ENCODE results near the gene HDGFL2.

Gene HDGFL2

DNA sequence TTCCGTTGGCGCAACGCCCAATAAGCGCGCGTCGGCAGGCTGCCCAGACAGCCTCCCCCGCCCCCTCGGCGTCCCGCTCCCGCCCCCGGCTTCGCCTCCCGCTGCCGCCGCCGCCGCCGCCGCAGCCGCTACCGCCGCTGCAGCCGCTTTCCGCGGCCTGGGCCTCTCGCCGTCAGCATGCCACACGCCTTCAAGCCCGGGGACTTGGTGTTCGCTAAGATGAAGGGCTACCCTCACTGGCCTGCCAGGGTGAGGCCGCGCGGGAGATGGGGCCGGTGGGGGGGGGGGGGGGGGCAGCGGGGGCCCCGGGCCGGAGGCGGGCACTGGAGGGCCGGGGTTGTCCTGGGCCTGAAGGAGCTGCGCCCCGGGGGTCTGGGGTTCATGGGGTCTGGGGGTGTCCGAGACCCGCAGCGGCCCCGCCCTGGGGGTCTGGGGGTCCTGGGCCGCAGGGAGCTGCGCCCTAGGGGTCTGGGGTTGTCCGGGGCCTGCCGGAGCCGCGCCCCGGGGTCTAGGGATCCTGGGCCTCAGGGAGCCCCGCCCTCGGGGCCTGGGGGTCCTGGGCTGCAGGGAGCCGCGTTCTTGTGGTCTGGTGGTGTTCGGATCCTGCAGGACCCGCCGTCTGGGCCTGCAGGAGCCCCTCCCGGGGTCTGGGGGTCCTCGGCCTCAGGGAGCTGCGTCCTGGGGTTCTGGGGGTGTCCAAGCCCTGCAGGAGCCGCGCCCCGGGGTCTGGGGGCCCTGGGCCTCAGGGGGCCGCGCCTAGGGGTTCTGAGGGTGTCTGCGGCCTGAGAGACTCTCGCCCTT is at the start of gene HDGFL2:
Gene HDGFL2 (plus strand): TSS at position 124 of the 801 bp plus-strand sequence. CDS start 54 bp downstream, at position 178.
- no peak for DNase-seq

DNA sequence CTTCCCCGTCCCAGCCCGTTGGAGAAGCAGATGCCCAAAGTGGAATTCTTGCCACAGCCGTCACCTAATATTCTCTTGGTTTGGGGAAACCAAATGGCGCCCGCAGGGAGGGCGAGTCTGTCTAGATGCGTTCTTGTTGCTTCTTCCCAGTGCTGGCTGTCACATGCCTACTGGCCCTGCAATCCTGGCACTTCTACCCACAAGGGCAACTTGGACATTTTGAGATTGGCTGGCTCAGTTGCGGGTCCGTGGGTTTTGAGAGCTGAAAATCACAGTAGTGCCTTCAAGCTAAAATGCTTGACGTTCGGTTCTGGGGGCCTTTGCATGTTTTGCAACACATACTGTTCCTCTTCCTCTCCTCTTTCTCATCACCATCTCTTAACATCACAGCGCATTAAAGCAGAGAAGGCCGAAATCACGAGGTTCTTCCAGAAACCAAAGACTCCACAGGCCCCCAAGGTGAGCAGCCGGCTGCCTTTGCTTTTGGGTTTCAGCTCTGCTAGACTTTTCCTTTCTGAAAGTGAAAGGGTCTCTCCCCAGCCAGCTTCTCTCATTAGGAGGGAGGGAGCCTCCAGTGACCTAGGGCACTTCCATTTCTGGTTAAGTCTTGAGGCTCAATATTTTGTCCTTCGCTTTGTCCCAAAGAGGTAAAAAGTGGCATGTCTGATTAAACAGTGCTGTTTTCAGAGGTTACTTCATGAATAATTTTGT is 48.5 kb upstream of the HDGFL2 start:
- no peak for DNase-seq

DNA sequence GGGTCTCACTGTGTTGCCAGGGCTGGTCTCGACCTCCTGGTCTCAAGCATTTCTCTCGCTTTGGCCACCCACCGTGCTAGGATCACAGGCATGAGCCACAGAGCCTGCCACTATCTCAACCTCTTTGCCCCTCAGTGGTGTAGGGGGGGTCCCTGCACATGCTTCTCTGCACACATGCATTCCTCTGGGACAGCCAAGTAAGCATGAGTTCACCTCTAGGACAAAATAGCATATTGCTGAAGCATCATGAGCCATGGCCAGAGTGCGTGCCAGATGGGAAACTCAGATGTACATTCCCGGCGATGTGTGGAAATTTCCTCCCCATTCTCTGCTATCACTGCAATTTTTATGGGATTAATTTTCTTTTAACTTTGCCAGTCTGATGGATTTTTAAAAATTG is 46.6 kb upstream of the HDGFL2 start:
- no peak for DNase-seq

DNA sequence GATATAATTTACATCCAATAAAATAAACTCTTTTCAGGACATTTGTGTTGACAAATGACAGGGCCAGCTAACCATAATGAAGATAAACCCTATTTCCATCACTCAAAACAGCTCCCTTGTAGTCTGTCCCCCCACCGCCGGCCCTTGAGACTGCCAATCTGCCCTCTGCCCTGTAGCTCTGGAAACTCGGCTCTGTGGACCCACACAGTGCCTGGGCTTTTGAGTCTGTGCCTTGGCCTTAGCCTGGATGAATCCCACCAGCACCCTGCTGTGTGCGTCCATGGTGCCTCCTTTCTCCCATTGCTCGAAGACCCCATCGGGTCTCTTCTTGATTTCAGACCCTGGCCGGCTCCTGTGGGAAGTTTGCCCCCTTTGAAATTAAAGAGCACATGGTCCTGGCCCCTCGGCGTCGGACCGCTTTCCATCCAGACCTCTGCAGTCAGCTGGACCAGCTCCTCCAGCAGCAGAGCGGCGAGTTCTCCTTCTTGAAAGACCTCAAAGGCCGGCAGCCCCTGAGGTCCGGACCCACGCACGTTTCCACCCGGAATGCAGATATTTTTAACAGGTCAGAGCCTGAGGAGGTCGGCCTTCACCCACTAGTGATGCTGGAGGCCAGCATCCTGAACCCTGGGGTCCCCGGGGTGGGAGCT is 43.6 kb upstream of the HDGFL2 start:
- no peak for DNase-seq

DNA sequence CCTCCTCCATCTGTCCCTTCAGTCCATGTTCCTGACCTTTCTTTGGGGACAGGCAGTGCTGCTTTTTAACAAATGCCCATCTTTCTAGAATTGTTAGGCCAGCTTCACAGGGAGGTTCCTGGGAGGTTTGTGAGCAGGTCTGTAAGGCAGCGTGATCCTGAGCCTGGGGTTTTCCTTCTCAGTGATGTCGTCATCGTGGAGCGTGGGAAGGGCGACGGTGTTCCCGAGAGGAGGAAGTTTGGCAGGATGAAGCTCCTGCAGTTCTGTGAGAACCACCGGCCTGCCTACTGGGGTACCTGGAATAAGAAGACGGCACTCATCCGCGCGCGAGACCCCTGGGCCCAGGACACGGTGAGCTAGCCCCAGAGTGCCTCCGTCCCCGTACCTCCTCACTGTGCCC is 42.8 kb upstream of the HDGFL2 start:
- DNase-seq: no peak

DNA sequence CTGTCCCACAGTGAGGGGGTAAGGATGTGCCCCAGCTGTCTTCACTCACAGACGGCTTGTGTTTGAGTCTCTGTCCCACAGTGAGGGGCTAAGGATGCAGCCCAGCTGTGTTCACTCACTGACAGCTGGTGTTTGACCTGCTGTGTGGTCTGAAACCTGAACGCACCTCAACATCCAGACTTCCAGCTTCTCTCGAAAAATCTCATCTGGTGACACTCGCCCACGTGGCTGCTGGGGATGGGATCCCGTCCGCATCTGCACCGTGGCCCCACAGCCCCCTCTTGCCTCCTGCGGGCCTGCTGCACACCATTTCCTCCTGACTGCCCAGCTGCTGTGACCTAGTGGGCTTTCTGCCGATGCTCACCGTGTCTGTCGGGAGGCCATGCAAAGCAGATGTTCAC is 42.3 kb upstream of the HDGFL2 start:
- no peak for DNase-seq

DNA sequence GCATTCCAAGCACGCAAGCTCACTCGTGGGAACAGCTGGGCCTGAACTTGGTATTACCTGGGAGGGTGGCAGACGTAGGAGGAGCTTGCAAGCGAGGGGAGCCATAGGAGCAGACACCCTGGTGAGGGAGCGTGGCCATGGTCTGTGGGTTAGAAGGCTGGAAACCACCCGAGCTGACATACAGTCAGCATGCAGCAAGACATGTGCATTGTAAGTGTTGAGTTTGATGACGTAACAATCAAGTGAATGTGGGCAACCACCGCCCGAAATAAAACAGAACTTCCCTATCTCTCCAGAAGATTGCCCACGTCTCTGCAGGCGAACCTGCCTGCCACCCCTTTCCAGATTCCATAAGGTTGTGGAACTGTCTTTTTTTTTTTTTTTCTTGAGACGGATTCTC is 41.3 kb upstream of the HDGFL2 start:
- DNase-seq: no peak

DNA sequence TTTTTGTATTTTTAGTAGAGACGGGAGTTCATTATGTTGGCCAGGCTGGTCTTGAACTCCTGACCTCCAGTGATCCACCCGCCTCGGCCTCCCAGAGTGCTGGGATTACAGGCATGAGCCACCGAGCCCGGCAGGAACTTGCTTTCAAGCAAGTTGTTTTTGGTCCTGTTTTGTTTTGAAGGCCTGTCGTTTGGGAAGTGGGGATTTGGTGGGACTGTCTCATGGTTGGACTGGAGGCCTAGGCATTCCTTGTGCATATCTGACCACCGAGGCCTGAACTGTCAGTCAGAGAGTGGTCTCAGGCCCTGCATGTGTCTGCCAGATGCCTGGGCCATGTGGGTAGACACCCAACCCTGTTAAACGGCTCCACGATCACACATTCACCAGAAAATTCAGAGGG is 40.8 kb upstream of the HDGFL2 start:
- DNase-seq: no peak

DNA sequence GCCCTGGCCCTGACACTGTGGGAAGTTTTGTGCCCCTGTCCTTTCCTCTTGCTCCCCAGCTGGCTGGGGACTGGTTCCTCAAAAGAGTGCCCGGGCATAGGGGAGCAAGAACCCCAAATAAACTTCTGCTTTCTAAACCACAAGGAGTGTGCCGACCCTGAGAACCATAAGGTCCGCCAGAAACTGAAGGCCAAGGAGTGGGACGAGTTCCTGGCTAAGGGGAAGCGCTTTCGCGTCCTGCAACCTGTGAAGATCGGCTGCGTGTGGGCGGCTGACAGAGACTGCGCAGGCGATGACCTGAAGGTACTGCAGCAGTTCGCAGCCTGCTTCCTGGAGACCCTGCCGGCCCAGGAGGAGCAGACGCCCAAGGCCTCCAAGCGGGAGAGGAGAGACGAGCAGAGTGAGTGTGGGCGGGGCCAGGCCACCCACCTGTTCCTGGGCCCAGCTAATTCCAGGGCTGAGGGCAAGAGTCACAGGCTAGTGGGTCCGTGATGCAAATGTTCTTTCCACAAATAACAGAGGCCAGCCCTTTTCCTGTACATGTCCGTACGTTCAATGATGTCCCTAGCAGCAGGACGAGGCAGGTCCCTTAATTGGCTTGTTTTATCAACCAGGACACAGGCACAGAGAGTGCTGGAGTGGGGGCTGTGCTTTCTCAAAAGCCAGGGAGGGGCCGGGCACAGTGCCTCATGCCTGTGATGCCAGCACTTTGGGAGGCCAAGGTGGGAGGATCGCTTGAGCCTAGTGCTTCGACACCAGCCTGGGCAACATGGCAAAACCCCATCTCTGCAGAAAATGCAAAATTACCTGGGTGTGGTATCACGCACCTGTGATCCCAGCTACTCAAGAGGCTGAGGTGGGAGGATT is 40.1 kb upstream of the HDGFL2 start:
- DNase-seq: no peak

DNA sequence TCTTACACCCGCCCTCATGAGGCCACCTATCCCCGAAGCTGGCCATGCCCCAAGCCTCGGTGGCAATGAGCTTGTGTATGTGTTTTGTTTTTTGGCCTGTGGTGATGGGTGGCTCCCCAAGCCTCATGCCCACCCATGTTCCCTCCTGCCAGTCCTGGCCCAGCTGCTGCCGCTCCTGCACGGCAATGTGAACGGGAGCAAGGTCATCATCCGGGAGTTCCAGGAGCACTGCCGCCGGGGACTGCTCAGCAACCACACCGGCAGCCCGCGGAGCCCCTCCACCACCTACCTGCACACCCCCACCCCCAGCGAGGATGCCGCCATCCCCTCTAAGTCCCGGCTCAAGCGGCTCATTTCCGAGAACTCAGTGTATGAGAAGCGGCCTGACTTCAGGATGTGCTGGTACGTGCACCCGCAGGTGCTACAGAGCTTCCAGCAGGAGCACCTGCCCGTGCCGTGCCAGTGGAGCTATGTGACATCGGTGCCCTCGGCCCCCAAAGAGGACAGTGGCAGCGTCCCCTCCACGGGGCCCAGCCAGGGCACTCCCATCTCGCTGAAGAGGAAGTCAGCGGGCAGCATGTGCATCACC is 39.1 kb upstream of the HDGFL2 start:
- no peak for DNase-seq

DNA sequence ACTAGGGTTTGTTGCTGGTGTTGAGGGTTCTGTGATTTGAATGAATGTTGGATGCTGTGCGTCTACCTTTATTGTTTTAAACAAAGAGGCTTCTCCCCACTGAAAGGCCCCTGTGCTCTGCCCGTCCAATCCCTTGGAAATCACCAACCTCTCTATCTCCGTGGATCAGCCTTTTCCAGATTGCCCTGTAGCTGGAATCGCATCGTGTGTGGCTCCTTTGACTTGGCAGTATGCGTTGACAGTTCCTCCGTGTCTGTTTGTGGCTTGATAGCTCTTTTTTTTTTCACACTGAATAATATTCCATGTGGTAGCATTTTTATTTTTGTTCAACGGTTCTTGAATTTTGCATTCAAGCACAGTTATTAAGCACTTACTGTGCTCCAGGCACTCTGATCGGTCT is 37.7 kb upstream of the HDGFL2 start:
- no peak for DNase-seq

DNA sequence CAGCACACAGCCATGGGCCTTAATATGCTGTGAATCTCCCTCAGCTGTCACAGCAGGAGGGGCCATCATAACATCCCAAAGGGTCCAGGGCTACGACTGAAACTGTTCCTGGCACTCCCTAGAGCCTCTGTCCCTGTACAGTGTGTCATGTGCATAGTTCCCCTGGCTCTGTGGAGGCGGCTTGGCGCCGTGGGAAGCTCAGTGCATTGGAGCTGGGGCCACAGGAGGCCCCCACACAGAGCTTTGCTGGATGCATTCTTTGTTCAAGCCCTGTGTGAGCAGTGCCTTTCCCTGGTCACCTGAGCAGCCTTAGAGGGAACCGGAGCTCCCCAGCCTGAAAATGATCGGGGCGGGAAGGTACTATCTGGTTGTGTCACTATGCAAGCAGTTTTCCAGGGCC is 35.9 kb upstream of the HDGFL2 start:
- no peak for DNase-seq

DNA sequence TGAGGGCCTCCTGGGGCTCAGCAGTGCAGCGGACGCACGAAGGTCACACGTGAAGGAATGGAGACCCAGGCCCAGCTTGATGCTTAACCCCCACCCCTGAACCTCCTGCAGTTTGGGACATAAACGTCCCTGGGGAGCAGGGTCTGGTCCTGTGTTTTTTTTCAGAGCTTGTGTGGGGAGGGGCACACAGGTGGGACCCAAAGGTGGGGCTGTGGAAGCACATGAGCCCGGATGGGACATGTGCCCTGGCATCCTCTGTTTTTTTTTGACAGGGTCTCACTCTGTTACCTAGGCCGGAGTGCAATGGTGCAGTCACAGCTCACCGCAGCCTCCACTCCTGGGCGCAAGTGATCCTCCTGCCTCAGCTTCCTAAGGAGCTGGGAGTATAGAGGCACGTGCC is 35.0 kb upstream of the HDGFL2 start:
- DNase-seq: no peak

DNA sequence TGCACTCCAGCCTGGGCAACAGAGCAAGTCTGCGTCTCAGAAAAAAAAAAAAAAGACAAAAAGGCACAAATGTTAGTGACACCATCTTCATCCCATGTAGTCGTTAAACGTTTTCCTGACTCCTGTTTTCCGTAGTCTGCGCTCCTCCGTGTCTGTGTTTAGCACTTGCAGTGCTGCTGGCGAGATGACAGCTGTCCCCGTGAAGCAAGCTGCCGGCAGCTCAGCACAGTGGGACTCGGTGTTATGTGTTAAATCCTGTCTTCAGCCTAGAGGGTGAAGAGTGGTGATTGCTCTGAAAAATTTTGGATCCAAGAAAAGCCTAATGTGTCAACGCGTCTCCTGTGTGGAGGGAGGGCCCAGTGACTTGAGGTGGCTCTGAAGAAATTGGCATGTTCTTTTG is 32.9 kb upstream of the HDGFL2 start:
- no peak for DNase-seq

DNA sequence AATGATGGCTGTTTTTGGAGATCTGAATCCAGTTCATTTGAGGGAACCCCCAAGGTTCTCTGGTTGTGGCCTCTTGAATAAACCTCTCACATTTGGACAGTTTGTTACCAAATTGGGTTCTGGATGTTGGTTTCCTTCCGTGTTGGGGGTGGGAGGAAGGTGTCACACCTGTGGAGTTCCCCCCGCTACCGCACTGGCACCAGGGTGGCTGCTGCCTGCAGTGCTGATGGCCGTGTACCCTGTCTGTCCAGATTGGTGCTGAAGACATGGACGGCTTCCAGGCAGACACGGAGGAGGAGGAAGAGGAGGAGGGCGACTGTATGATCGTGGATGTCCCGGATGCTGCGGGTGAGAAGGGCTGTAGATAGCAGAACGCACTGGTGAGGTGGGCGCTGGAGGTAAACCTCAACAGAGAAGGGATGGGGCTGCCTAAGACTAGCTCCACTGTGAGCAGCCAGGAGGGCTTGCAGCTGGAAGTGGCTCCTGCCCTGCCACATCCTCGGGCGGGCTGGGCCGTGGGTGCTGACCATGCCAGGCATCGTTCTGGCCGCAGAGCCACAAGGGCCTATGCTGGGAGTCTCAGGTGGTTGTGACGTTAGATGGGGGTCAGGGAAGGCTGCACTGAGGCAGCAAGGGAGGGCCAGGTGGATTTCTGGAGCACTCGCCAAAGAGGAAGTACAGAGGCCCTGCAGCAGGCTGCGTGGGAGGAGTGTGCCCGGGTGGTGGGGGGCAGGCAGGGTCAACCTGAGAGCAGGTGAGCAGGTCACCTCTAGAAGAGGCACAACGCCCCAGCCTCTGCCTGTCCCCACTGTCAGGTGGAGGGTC is 29.9 kb upstream of the HDGFL2 start:
- DNase-seq: no peak

DNA sequence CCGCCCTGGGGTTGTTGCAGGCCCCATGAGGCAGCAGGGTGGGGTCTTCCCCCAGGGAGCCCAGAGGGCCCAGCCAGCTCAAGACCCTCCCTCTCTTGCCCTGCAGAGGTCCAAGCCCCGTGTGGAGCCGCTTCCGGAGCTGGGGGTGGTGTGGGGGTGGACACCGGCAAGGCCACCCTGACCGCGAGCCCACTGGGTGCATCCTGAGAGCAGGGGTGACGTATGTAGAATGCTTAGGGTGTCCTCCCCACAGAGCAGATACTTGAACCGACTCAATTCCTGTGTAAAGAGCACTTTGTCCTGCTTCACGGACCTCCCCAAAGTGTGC is 29.3 kb upstream of the HDGFL2 start:
- no peak for DNase-seq

DNA sequence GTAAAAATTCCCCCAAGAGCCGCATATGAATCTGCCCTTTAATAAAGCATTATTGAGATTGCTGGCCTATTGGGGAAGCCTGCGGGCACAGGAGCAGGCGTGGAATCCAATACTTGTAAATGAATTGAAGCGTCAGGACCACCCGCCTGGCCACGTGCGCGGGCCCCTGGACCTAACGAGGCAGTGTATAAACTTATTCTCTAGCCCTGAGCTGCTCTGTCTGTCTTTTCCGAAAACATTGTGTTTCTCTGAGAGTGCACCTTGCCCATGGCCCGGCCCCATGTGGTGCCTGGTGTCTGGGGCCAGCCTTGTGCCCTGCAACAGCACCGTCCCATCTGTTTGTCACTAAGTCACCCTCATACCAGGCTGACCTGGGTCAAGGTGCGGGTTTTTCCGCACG is 28.9 kb upstream of the HDGFL2 start:
- DNase-seq: no peak

DNA sequence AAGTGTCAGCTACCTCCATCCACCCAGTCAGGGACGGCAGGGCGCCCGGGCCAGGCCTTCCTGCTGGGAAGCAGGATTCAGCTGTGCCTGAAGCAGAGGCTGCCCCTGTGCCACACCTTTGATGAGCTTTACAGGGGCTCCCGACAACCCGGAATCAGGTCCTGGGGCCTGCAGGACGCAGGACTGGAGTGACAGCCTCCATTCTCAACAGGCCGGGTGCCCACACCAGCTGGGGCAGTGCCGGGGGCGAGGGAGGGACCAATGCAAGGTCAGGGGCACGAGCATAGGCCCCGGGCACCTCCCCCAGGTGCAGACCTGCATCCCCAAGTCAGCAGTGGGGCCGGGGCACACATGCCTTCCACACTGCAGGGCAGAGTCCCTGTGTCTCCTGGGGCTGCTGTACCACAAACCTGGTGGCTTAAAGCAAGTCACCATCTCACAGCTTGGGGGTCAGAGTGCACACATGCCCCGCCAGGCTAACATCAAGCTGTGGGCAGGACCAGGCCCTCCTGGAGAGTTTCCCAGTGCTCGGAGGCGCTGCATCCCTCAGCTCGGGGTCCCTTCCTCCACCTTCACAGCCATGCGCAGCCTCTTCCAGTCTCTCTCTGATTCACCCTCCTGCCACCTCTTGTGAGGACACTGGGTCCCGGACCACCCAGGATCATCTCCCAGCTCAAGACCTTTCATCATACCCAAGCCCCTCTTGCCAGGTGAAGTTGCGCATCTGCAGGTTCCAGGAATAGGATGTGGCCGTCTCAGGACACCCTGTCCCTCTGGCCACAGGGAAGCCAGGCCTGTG is 27.9 kb upstream of the HDGFL2 start:
- no peak for DNase-seq

DNA sequence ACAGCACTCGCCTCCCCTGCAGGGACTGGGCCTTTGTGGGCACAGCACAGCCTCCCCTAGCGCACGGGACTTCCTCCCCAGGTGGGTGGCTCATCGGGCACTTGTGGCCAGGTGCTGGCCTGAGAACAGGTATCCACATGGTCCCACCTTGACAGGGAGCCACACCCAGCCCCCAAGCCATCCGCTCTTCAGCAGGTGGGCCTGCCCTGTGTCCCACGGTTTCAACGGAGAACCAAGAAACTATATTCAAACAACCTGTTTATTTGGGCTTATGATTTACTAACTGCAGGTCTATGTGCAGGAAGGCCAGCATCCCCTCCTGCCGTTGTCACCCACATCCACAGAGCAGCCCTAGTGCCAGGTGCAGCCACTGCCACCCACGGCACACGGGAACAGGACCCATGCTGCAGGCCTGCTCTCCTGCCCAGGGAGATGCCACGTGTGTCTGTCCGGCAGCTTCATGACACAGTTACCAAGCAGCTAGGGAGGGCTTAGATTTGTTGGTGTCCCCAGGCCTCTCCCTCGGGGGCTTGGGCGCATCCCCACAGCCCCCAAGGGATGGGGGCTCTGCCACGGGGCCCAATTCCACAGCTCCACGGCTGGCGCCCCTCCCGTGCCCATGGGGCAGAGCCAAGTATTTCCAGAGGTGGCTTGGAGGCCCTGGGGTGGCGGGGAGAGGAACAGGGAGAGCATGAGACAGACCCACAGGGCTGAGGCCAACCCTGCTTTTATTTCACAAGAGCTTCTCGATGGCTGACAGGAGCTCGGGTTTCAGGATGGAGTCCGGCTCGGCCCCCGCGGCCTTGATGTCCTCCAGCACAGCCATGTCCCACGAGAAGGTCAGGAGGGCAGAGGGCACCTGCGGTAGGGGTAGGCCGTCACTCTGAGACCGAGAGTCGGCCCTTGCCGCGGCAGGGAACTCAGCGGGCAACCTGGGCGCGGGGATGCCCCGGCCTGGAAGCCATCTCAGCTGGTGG is 27.0 kb upstream of the HDGFL2 start:
- DNase-seq: no peak

Measured in cerebellar nuclear complex (tissue), 1 donor.